ENCODE results near the gene RFX7. TPM values are rescaled to one million over a fixed set of nuclear protein-coding genes. Genes with fewer than 3 reads are reported as not detected.

RFX7 gene
- total and polyA plus RNA-seq, 2 of the 8 experiments (the other 6 are each of a cell fraction or from before 2014, with no cell fraction given): 10.4 to 40.9 TPM

- no peak overlapping the region for H3K23ac ChIP-seq (ENCODE audit: insufficient read length)
- H2BK5ac ChIP-seq (ENCODE audit: low read depth, low read length): no peak overlapping the region
- H3K27ac ChIP-seq (ENCODE audit: low read depth, low read length): no peak overlapping the region
- H2BK12ac ChIP-seq (ENCODE audit: low read depth, low read length): no peak overlapping the region
- H3K4ac ChIP-seq (replicated peaks; ENCODE audit: insufficient read length, low read depth, low read length): no peak overlapping the region
- H2BK120ac ChIP-seq (replicated peaks; ENCODE audit: low read depth, low read length): no peak overlapping the region
- H4K20me1 ChIP-seq (replicated peaks in 1 of 2; ENCODE audit: control insufficient read depth in 1 of 2, insufficient read depth in 2 of 2, low read length in 2 of 2): no peaks in the 10 kb centered on the region
- no peaks in the 10 kb centered on the region for H3K27me3 ChIP-seq (replicated peaks in 1 of 4; ENCODE audit: control insufficient read depth in 3 of 4, extremely low read depth in 1 of 4, insufficient read depth in 3 of 4, low read length in 3 of 4)
- H3K56ac ChIP-seq (replicated peaks; ENCODE audit: insufficient read length, low read depth, low read length): no peak overlapping the region
- H2BK15ac ChIP-seq (ENCODE audit: low read length): no peak overlapping the region
- H2AK5ac ChIP-seq (ENCODE audit: low read depth, low read length): no peak overlapping the region
- H3K4me1 ChIP-seq (replicated peaks in 1 of 4; ENCODE audit: control insufficient read depth in 3 of 4, insufficient read depth in 4 of 4, low read length in 3 of 4): peaks cover 0 to 5% (median 2%) of the 10 kb centered on the region in 4 experiments; a peak in 4 of 7 replicates
- no peaks in the 10 kb centered on the region for H3K36me3 ChIP-seq (ENCODE audit: control insufficient read depth in 2 of 4, insufficient read depth in 4 of 4, low read length in 3 of 4)
- POLR2A ChIA-PET (ENCODE audit: partially characterized antibody): no interaction called here
- DNase-seq (ENCODE audit: low read depth in 1 of 2, low spot score in 2 of 2) (no peak), FAIRE-seq (no peak)
- CTCF ChIA-PET (ENCODE audit: partially characterized antibody): interaction anchor here (0.6 kb wide), 1 partner anchor 439 kb away, joined by 4 read pairs; no protein-coding TSS in a partner anchor
- H2BK20ac ChIP-seq (ENCODE audit: low read length): no peak overlapping the region
- H3K79me1 ChIP-seq (ENCODE audit: low read depth, low read length): no peaks in the 10 kb centered on the region
- no peak overlapping the region for H3K14ac ChIP-seq (ENCODE audit: insufficient read length)
- no peaks in the 10 kb centered on the region for H3K79me2 ChIP-seq (ENCODE audit: control insufficient read depth in 1 of 2, insufficient read depth in 2 of 2, low read length in 2 of 2)
- H4K91ac ChIP-seq (replicated peaks; ENCODE audit: insufficient read length, low read length): no peak overlapping the region
- no peak overlapping the region for H4K8ac ChIP-seq (ENCODE audit: extremely low read depth, insufficient read depth, low read length)
- H2AFZ ChIP-seq (ENCODE audit: low read length): no peak overlapping the region
- no peak overlapping the region for H4K5ac ChIP-seq (ENCODE audit: insufficient read length, low read depth, low read length)
- H3K4me2 ChIP-seq (ENCODE audit: insufficient read depth in 1 of 2, low read depth in 2 of 2, low read length in 2 of 2): no peak overlapping the region
- 91% methylated on average over 3 of the region's 3 CpGs; no CpG with 5 or more reads in 1 of the 2 experiments for WGBS, 2 experiments (ENCODE audit: extremely low coverage in 1 of 2, insufficient coverage in 1 of 2, insufficient read length in 1 of 2, insufficient replicate concordance in 2 of 2, low coverage in 1 of 2, low lambda C conversion rate in 2 of 2, missing lambda C conversion rate in 1 of 2)
- H3K18ac ChIP-seq (ENCODE audit: extremely low read depth, low read length): no peak overlapping the region
- H3K9ac ChIP-seq (replicated peaks in 1 of 4; ENCODE audit: extremely low read depth in 1 of 4, low read depth in 3 of 4, low read length in 3 of 4): no peak overlapping the region
- no peaks in the 10 kb centered on the region for H3K9me3 ChIP-seq (ENCODE audit: insufficient read depth in 2 of 2, low read depth in 1 of 2, low read length in 1 of 2)
- no peaks in the 10 kb centered on the region for H3K23me2 ChIP-seq (ENCODE audit: low read depth, low read length)
- H3K4me3 ChIP-seq (ENCODE audit: extremely low read depth in 1 of 4, insufficient read depth in 2 of 4, low read depth in 3 of 4, low read length in 4 of 4): no peak overlapping the region
- TF ChIP-seq CTCF (IDR thresholded peaks at IDR 0.05; ENCODE audit: control extremely low read depth in 1 of 3, insufficient read depth in 1 of 3, low read depth in 1 of 3, low read length in 3 of 3) (no peak), JUND (IDR thresholded peaks at IDR 0.05; ENCODE audit: low read length) (no peak), TBP (IDR thresholded peaks at IDR 0.05; ENCODE audit: low read depth, low read length) (no peak), ATF3 (IDR thresholded peaks at IDR 0.05; ENCODE audit: insufficient read depth, low read depth, low read length) (no peak), POLR2AphosphoS5 (IDR thresholded peaks at IDR 0.05; ENCODE audit: low read depth, low read length) (no peak), SIN3A (conservative IDR thresholded peaks at IDR 0.05 in 1 of 2, IDR thresholded peaks at IDR 0.05 in 1 of 2; ENCODE audit: low read depth in 1 of 2, low read length in 2 of 2) (no peak), TCF12 (IDR thresholded peaks at IDR 0.05; ENCODE audit: low read depth, low read length) (no peak), NANOG (IDR thresholded peaks at IDR 0.05; ENCODE audit: insufficient read depth, low read depth, low read length, poor library complexity, severe bottlenecking) (no peak), SUZ12 (IDR thresholded peaks at IDR 0.05; ENCODE audit: low read length) (no peak)
Measured at GRCh38 chr15:56045068-56045748, 198.5 kb downstream of the RFX7 start.

Data from H1 (cell line).